OCI-LY3 (cell line): ENCODE results near the gene GLIS1.

Source experiments
- CTCF ChIP-seq: fragments of 200-600, 300-600 bp; sonication (generic); IDR thresholded peaks from 2 replicates; pipeline ENCODE4 v1.5.1; 2014; ENCODE audit warnings: antibody characterized with exemption, low read length, low read depth
- EZH2phosphoT487 ChIP-seq: fragments of 200-600 bp; shearing (Covaris generic); IDR thresholded peaks from 2 replicates; pipeline ENCODE4 v1.6.1; 2018; ENCODE audit warnings: antibody characterized with exemption, mixed run types, low read depth

- no peak for TF ChIP-seq CTCF
- no peak for TF ChIP-seq EZH2phosphoT487
Measured at GRCh38 chr1:53501065-53502005, 237.6 kb downstream of the GLIS1 start.
